GM06990 (cell line): ENCODE measurements around the gene MAML2.

Experiments used
- DNase-seq: peaks from one replicate; pipeline ENCODE4 v3.0.0-alpha.2; 2011; ENCODE audit not compliant: insufficient read length; ENCODE audit errors: extremely low read depth
- H3K27me3 ChIP-seq: replicated peaks from 2 replicates; pipeline ENCODE4 v1.6.0; 2011; ENCODE audit warnings: low read length; ENCODE audit not compliant: control insufficient read depth, insufficient read depth
- H3K36me3 ChIP-seq: 2 replicates; pipeline ENCODE4 v1.5.1; 2011; ENCODE audit warnings: low read length; ENCODE audit not compliant: control insufficient read depth, insufficient read depth
- H3K4me3 ChIP-seq: replicated peaks from 2 replicates; pipeline ENCODE4 v1.5.1; 2011; ENCODE audit warnings: low read depth, mild to moderate bottlenecking, control low read depth, low read length
- TF ChIP-seq, protein P1 (sequence below): IDR thresholded peaks from 2 replicates; pipeline ENCODE4 v1.5.1; 2011; ENCODE audit warnings: low read length, control low read depth, mild to moderate bottlenecking, inconsistent platforms; ENCODE audit not compliant: insufficient read depth, poor library complexity, severe bottlenecking

Gene MAML2

DNA sequence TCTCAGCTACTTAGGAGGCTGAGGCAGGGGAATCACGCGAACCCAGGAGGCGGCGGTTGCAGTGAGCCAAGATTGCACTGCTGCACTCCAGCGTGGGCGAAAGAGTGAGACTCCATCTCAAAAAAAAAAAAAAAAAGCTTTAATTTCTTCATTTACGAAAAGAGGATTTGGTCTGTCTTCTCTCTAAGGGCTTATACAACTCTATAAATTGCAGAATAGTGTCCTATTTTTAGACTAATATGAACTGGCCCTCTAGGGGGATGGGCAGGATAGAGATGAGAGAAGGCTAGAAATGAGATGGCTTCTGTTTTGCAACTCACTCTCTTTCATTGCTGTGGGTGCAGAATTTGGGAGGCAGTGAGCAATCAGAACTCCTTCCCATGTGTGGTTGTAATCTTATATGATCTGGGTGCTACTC, 11.3 kb downstream of the MAML2 start:
- Histone ChIP-seq H3K36me3 (no peaks in the 10 kb centered on the region), H3K27me3 (no peaks in the 10 kb centered on the region), H3K4me3 (no peak overlapping the region)
- TF ChIP-seq, protein P1, sequence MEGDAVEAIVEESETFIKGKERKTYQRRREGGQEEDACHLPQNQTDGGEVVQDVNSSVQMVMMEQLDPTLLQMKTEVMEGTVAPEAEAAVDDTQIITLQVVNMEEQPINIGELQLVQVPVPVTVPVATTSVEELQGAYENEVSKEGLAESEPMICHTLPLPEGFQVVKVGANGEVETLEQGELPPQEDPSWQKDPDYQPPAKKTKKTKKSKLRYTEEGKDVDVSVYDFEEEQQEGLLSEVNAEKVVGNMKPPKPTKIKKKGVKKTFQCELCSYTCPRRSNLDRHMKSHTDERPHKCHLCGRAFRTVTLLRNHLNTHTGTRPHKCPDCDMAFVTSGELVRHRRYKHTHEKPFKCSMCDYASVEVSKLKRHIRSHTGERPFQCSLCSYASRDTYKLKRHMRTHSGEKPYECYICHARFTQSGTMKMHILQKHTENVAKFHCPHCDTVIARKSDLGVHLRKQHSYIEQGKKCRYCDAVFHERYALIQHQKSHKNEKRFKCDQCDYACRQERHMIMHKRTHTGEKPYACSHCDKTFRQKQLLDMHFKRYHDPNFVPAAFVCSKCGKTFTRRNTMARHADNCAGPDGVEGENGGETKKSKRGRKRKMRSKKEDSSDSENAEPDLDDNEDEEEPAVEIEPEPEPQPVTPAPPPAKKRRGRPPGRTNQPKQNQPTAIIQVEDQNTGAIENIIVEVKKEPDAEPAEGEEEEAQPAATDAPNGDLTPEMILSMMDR = no peak
- DNase-seq = no peak

DNA sequence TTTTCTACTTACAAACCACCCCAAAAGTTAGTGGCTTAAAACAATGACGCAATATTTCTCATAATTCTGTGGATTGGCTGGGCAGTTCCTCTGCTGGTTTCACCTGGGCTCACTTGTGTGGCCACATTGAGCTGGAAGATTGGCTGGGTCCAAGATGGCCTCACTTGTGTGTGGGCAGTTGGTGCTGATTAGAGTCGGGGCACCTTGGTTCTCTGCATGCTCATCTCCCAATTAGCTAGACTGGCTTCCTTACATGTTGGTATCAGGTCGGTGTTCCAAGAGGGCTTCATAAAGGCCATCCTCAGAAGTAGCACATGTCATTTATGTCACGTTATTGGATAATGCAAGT, 12.5 kb downstream of the MAML2 start:
- H3K4me3 ChIP-seq = no peak overlapping the region
- no peak for DNase-seq
- no peaks in the 10 kb centered on the region for H3K27me3 ChIP-seq
- H3K36me3 ChIP-seq = no peaks in the 10 kb centered on the region
- TF ChIP-seq, protein P1 = no peak

DNA sequence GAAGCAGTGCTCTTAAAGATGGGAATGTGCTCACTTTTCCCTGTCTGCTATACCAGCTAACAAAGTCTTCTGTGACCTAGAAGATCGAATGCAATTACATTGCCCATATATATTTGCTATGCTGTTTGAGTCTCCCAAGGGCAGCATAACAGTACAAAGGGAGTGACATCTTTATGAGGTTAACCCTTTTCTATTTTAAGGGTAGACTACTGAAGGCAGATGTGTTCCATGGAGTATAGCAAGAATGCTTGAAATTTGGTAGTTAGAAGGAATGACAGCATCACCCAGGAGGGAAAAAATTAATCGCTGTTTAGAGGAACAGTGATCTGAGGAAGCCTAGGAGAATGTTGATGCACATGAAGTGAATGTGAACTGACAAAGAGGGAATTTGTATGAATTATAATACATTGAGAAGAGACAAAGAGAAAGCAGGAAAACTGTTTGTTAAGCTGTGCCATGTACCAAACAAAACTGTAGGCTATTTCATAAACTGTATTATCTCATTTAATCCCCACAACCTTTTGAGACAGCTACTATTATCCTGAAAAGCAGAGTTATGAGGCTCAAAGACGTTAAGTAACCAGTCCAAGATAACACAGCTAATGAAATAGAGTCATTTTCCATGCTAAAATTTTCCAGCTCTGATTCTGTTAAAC, 13.0 kb downstream of the MAML2 start:
- Histone ChIP-seq H3K36me3 (no peaks in the 10 kb centered on the region), H3K27me3 (no peaks in the 10 kb centered on the region), H3K4me3 (no peak overlapping the region)
- TF ChIP-seq, protein P1 = no peak
- DNase-seq = no peak

DNA sequence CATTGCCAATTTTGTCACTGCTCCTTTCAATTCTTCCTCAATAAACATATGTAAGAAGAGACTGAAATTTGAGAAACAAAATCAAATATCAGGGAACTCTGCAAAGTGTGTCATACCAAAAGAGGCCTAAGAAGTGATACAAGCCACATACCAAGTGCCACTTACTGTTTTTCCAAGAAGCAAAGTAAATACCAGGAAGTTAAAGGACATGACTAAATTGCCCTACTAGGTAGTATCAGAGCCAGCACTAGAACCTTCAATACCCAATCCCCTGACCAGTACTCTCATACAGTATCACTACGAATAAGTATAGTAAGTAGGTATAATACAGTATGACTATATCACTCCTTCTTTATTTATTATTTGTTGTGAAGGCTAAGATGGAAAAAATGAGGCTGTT, 13.6 kb downstream of the MAML2 start:
- DNase-seq = no peak
- Histone ChIP-seq H3K4me3 (no peak overlapping the region), H3K27me3 (no peaks in the 10 kb centered on the region), H3K36me3 (no peaks in the 10 kb centered on the region)
- TF ChIP-seq, protein P1 = no peak

DNA sequence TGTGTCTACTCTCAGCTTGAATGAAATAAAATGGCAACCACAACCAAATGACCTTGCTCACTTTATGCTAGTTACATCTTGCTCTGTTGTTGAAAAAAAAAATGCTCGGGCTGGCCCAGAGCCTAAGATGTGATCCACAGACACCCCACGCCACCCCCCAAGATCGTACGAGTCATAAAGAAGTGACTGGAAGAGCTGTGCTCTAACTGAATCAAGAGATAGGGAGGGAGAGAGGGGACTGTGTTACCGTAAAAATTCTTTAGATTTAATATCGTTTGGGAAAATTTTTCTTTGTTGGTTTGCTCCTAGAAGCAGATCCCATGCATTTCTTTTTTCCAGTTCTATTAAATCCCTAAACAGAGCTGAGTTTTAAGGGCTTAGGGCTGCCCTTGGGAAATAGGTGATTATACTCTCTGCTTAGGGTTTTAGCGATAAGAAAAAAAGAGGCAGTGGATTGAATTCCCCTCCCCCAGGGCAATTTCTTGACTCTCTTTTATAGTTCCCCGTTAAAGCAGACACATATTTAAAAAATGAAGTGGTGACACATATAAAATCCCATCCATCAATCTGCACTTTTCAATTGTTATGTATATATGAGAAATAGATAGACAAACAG, 14.5 kb downstream of the MAML2 start:
- DNase-seq = no peak
- TF ChIP-seq, protein P1 = no peak
- Histone ChIP-seq H3K27me3 (no peaks in the 10 kb centered on the region), H3K36me3 (no peaks in the 10 kb centered on the region), H3K4me3 (no peak overlapping the region)
